HL-60/S4 treated with retinoic acid at 250 ng/mL for 4 days and 3 days (cell line): ENCODE data around the gene DDX23.
"Not testable (repeated sequence)": the region's sequence is repeated elsewhere in the genome, so short reads cannot be mapped to it uniquely, and the experiment has no call there.

Source experiments
- in situ Hi-C: fragments of 300-500 bp; cut with MboI; formaldehyde crosslinking; loops from 2 replicates; pipeline ENCODE4 v1.7.0; 2022; ENCODE audit warnings: low sequenced_read_pairs

DDX23 gene

GRCh38 chr12:48851883-48852733, at the start of gene DDX23:
Gene DDX23 (minus strand): TSS chr12:48852163. CDS start chr12:48845782, 6,381 bp downstream.
- in situ Hi-C loops, result no loop called here

- in situ Hi-C loops, result no loop called here
These were observed 49.3 kb upstream of the DDX23 start for GRCh38 chr12:48901278-48901677.

- in situ Hi-C loops, result no loop called here
These were observed 47.7 kb upstream of the DDX23 start for GRCh38 chr12:48899651-48900050.

- in situ Hi-C loops, result no loop called here
These were observed 42.3 kb upstream of the DDX23 start for GRCh38 chr12:48894271-48894670.

- in situ Hi-C loops, result no loop called here
These were observed 38.9 kb upstream of the DDX23 start for GRCh38 chr12:48890657-48891418.

- in situ Hi-C loops, result no loop called here
These were observed 37.7 kb upstream of the DDX23 start for GRCh38 chr12:48889679-48890078.

GRCh38 chr12:48883305-48884161, 31.6 kb upstream of the DDX23 start:
- in situ Hi-C loops, result no loop called here

- in situ Hi-C loops, result no loop called here
These were observed 31.0 kb upstream of the DDX23 start for GRCh38 chr12:48882972-48883304.

- in situ Hi-C loops, result no loop called here
These were observed 30.3 kb upstream of the DDX23 start for GRCh38 chr12:48882315-48882687.

GRCh38 chr12:48881686-48882314, 29.8 kb upstream of the DDX23 start:
- in situ Hi-C loops, result no loop called here

GRCh38 chr12:48880647-48881046, 28.7 kb upstream of the DDX23 start:
- in situ Hi-C loops, result no loop called here

- in situ Hi-C loops, result no loop called here
These were observed 26.6 kb upstream of the DDX23 start for GRCh38 chr12:48878548-48878947.

GRCh38 chr12:48875944-48876515, 24.1 kb upstream of the DDX23 start:
- in situ Hi-C loops, result no loop called here

GRCh38 chr12:48873534-48873933, 21.6 kb upstream of the DDX23 start:
- in situ Hi-C loops, result not testable (repeated sequence)

GRCh38 chr12:48873096-48873495, 21.1 kb upstream of the DDX23 start:
- in situ Hi-C loops, result no loop called here

- in situ Hi-C loops, result no loop called here
These were observed 17.2 kb upstream of the DDX23 start for GRCh38 chr12:48869191-48869590.

GRCh38 chr12:48868451-48868850, 16.5 kb upstream of the DDX23 start:
- in situ Hi-C loops, result no loop called here

- in situ Hi-C loops, result no loop called here
These were observed 14.2 kb upstream of the DDX23 start for GRCh38 chr12:48866052-48866711.

GRCh38 chr12:48865281-48866051, 13.5 kb upstream of the DDX23 start, which contains the start of gene RND1:
Gene RND1 (minus strand): TSS chr12:48865870. CDS start chr12:48865767, 103 bp downstream.
- in situ Hi-C loops, result no loop called here
